GDM1 (cell line): ENCODE results near the gene ZNF536.

Source experiments
- DNase-seq: peaks from one replicate; lab custom pipeline; 2025; lab: John Stamatoyannopoulos, UW

The ZNF536 gene

DNA sequence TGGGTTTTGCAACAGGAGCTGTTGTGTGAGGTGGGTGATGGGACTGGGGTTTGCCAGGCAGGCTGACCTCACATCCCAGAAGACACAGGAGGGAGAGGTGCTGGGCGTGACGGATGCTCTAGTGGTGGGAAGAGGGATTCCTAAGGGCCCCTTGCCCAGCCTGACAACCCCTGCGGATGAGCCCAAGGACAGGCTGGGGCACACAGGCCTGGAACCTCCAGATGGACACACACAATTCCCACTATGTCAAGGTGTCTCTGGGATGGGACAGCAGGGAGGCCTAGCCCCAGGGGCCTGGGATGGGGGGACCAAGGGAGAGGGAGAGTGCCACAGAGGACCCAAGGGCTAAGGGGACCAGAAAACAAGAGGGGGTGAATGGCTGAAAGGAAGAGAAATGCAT lies 191.5 kb downstream of the ZNF536 start:
- no peak for DNase-seq

DNA sequence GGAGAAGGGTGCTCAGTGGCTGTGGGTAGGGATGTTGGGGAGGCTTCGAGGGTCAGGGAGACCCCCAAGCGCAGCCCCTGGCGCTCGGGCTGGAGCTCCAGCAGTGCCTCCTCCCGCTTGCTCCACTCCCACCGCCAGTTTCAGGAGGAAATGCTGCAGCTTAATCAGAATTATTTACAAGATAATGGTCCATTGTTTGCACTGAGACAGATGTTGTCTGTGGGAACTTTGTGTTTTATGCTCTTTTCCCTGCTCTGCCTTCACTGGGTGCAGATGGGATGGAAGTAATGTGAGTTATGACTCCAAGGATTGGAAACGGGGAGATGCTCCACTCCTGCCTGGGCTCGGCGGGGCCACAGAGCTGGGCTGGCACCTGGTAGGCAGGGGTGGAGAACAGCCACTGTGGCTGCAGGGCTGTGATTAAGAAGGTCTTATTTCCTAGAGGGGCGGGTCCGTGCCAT lies 192.4 kb downstream of the ZNF536 start:
- no peak for DNase-seq

DNA sequence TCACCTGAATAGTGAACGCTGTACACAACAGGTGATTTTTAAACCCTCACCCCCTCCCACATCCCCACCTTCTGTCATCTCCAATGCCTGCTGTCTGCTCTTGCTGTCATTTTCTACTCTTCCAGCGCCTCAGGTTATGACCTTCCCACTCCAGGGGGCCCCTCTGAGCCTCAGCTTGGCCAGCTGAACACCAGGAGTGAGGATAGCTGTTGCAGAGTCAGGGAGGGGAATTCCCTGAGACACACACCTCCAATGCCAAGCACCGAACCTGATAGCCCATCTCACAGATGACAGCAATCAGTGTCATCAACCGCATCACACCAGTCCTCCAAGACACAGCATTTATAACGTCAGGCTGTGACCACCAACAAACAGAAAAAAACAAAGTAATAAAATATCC lies 193.5 kb downstream of the ZNF536 start:
- no peak for DNase-seq

DNA sequence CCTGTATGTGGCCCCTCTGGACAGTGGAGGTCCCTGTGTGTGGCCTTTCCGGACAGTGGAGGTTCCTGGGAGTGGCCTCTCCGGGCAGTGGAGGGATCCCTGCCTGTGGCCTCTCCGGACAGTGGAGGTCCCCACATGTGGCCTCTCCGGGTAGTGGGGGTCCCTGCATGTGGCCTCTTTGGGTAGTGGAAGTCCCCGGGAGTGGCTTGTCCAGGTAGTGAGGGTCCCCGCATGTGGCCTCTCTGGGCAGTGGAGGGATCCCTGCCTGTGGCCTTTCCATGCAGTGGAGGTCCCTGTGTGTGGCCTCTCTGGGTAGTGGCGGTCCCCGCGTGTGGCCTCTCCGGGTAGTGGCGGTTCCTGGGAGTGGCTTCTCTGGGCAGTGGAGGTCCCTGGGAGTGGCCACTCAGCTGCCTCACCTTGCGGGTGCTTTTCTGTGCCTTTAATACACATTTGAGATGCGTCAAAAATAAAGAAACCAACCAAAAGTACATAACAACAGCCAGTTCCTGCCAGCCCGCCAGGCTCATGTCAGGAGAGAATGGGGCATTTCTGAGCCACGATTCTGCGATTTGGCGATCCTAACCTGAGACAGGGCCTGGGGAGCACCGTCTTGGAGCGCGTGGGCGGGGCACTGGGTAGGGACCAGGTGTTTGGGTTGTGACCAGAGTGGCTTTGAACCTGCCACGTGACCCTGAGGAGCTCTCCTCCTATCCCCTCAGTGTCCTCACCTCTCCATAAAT lies 194.7 kb downstream of the ZNF536 start:
- no peak for DNase-seq

DNA sequence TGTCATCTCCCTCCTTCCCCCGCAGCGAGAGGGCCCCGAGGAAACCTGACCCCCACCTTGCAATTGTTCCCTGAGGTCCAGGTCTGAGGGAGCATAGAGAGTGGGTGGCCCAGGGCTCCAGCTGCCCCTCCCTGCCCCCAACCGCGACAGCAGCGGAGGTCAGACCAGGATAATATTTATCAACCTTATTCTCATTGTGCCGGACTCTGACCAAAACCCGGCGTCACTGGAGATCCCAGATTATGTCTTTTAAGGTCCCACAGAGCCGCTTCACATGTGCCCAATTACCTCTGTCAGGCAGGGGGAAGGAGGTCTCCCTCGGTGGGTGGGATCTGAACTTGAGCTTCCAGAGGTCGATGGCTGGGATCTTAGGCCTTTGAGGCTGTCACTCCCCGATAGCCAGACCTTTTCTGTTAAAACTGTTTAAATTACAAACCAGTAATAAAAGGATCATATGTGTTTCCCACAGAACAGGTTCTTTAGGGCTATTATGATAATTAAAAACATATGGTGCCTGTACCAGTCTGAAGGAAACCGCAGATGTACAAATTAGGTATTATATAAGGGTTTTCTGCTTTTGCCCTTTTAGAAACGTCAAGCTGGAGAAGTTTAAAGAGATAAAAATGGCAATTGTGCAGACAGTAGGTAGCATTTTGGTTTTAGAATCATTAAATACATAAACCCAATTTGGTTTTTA lies 195.5 kb downstream of the ZNF536 start:
- no peak for DNase-seq

DNA sequence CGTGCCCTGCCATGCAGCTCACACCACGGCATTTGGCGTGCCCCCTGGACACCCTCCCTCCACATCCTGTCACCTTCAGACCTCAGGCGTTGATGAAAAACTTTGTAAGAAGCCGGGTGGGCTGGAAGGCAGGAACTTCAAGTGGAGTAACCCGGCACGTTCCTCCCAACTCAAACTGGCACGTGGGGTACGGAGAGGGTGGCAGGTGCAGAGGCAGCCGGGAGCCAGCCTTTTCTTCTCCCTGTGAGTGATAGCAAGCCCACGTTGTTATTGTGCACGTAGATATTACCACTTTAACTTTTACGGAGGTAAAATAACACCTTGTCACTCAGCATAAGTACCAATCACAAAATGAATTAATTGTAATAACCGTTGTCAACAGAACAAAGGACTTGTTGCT lies 198.0 kb downstream of the ZNF536 start:
- no peak for DNase-seq

DNA sequence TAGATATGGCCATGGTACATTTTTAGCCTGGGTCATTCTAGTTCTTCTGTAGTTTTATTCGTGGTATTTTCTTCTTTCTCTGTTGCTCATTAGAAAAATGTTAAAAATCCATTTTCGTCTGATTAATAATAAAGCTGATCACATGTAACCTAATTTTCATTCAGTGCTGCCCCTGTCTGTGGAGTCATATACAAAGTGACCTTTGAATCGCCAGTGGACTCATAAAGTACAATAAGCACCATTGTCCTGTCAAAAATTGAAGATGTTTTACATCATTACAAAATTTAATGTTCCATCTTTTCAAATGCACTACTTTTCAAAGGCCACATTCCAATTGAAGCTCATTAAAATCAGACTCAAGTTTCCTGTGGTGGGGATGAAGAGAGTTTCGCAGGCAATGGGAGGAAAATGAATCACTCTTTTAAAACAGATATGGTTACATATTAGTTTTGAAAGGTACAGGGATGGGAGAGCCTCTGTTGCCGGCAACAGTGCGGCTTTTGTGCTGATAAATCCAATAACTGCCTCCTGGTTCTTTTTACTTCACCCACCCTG lies 205.4 kb downstream of the ZNF536 start:
- DNase-seq, result no peak

DNA sequence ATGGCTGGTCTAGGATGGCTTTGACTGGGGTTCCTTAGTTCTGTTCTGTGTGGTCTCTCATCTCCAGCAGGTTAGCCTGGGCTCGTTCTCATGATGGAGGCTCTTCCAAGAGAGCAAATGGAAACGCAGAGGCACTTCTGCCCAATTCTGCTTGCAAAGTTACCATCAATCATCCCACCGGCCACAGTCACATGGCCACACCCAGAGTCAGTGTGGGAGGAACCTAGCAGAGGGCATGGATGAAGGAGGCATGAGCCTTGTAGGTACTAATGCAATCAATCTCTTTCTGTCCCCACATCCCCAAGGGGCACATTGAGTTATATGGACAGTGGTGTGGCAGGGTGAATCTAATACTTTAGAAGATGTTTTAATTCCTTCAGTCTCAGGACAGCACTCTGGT lies 207.2 kb downstream of the ZNF536 start:
- DNase-seq, result no peak

DNA sequence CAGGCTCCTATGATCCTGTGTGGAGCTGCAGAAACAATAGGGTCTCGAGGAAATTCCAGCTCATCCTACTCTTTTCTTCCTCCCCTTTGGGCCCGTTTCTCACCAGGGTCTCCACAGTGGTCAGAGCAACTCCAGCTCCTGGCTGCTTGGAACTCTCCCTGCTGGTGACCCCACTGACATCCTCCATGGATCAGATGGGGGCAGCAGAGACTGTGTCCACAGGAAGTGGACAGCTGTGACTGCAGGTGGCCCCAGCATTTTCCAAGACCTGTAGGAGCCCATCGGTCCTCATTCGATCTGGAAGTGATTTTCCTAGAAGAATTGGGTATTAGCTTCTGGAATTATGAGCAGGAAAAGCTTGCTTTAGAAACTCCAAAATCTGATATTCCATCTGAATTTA lies 208.5 kb downstream of the ZNF536 start:
- no peak for DNase-seq

DNA sequence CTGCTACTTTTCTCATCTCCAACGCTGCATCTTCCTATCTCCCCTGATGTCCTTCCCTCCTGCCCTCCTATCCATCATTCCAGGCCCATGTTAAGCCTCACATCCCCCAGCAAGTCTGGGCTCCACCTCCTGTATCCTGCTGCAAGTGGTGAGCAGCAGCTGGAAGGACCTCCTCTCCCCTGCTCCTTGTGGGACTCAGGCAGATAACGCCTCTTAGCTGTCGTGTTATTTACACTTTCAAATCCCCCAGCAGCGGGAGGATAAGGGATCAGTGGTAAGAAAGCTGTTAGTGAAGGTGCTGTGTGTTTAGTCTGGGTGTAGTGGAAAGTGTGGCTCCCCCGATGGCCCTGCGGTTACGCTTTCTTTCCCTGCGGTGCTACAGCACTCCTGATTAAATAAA lies 211.9 kb downstream of the ZNF536 start:
- no peak for DNase-seq

DNA sequence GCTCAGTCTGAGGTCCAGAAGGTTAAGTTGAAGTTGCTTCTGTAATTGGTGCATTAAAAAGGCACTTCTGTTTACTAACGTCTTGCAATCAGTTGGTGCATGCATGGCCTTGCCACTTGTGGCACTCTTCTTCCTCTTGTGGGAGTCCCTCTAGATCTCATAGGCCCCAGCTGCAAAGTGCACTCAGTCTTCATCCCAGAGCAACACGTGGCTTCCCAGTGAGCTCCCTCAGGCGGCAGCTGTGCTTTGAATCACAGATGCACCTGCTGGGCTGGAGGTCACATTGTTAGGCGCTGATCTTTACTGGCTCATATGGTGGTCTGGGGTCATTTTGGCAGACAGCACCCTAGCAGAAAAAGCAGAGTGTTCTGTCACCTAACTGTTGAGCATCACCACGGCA lies 215.7 kb downstream of the ZNF536 start:
- DNase-seq, result no peak

DNA sequence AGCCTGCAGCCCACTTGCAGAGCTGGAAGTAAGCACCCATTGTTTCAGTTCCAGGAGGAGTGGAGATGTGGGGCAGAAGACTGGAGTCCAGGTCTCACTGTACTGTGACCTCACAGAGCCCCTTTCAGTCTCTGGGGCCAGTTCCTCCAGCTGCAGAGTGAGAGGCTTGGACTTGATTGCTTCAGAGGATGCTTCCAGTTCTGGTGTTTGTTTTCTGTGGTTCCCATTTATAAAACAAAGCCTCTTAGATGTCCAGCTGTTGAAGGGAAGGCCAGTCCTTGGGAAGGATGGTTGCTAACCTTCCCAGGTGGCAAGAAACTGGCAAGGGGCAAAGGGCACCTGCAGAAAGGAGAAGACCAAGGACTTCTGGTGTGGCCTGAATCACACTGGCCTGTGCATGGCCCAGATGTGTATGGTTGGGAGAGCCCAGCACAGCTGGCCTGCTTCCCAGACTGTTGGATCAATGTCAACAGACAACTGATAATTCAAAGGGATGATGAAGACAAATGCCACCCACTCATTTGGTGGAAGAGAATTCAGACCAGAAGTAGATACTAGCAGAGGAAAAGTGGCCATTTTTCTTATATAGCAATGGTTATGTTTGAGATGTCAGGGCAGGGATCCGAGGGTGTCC lies 218.5 kb downstream of the ZNF536 start:
- DNase-seq, result no peak

DNA sequence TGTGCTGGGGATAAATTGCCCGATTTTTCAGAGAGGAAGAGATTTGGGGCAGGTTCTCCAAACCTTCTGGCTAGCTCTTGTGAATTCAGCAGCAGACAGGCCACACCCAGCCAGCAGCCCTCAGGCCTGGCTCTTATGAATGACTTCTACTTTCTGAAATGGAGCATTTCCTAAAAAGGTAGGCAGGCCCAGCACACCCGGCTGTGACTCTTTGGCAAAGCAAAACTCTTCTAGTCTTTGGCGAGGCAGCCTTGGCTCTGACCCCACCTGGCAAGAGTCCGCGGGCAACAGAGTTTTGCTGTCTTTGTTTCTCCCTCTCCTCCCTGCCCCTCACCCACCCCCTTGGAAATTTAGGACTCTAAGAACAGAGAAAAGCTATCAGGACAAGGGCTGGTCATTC lies 221.2 kb downstream of the ZNF536 start:
- DNase-seq, result no peak

DNA sequence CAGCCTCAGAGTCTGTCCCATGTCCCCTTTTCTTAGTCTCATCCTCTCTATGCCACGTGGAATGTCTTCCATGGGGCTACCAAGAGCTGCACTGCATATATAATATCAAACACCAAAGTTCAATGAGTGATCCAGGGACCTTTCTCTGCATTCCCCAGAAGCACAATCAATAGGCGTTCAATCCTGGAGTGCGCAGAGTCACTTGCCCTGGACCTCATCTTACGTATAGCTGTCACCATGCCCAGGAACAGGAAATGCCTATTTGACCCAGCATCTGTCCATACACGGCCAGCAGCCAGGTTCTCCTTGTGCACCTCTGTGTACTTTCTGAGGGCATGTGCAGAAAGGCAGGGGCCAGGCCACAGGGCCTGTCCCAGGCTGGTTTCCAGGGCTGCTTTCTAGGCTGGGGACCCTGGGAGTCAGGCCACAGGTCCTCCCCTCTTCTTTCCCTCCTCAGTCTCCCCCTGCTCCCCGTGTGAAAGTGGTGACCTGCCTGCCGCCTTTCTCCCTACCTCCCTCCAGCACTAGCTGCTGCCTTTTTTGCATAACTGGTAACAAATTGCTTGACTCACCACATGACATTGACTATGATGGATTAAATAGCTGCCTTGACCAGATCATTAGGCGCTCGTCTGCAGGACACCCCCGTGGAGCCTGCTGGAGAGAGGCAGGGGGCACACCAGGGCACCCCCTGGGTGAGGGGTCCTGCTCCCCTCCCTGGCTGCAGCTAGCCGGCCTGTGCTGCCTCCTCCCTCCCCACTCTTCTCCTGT lies 222.0 kb downstream of the ZNF536 start:
- no peak for DNase-seq

DNA sequence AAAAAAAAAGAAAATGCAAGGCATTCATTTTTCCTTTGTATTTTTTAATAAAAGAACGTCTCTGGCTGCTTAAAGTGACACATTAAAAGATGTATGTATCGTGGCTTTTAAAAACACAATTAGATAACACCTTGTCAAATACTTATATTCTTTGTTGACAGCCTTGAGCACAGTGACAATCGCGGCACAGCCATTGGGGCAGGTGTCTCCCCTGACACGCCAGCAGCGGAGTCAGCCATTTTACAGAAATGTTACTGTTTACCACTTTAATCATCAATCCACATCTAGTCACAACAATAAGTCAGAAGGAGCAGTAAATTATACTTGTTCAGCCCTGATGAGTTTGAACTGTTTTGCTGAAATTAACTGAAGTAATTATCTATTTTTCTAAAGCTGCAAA lies 224.1 kb downstream of the ZNF536 start:
- DNase-seq, result no peak

DNA sequence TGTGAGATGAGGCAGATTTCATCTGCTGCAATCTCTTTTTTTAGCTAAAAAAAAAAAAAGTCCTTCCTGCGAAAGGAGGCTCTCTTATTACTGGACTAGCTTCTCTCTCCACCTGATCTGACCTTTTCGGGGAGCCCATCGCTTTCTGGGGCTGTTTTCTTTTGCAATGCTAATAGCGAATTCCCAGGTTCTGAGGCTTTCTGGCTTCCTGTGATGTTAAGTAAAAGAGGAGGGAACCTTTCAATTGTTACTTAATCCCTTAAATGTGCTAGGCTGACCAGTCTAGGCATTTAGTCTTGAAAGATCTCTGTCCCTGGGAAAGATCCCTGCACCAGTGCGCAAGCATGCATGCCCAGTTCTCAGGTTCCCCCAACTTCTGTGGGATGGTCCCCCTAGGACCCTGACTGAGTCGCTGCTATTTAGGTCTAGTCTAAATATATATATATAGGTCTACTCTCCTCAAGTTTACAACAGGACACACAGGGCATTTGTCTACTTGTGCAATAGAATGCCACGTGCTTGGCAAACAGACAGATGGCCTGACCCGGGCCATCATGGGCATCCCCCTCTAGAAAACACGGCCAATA lies 224.7 kb downstream of the ZNF536 start:
- no peak for DNase-seq

DNA sequence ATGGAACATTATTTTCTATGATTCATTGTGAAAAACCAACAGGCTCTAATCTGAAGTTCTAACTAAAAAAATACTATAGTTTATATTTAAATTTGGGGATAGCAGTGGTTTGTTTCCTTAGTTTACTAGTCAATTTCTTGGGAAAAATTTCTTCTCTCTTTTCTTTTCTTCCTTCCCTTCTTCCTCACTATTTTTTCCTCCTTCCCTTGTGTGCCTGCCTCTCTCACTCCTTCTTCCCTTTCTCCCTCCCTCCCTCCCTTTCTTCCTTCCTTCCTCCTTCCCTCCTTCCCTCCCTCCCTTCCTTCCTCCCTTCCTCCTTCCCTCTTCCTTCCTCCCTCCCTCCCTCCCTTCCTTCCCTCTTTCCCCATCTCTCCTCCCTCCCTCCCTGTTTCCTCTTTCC lies 226.5 kb downstream of the ZNF536 start:
- DNase-seq, result no peak

DNA sequence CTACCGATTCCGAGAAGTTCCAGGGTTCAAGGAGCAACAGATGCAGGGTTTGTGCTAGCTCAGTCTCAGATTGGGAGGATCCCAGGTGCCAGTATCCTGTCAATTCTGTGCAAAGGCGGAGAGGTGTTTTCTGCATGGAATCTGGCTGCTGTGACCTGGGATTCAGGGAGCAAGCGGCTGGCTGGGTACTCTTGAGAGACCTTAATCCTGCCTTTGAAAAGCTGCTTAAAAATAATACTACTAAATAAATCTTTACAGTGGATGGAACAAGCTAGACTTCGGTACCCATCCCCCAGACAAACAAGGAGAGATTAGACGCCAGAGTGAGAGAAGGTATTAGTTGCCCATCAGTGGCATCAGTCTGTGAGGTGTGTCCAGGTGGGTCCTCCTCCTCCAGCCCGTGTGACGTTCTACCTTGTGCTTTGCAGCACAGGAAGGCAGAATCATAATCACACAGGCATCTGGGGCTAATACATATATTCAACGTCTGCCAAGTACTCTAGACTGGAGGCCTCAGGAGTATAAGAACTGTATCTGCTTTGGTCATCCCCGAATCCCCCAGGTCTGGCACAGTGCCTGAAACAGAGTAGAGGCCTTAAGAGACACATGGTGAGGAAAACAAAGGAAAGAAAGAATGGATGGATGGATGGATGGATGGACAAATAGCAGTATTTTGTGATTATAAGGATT lies 230.6 kb downstream of the ZNF536 start:
- no peak for DNase-seq

DNA sequence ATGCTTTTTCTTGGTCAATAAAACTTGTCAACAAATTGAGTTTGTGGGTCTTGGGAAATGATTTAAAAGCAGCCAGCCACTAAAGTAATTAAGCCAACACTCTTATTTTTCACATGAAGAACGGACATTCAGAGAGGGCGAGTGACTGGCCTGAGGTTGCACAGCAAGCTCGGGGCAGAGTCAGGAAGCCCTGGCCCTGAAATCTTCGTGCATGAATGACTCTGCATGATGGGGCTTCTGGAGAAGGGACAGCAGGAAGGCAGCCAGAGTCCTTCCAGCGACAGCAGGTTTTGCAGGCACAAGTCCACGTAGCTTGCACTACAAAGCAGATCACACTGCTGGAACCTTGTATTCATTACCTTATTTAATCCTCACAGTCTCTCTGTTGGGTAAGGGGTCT lies 232.5 kb downstream of the ZNF536 start:
- DNase-seq, result no peak

DNA sequence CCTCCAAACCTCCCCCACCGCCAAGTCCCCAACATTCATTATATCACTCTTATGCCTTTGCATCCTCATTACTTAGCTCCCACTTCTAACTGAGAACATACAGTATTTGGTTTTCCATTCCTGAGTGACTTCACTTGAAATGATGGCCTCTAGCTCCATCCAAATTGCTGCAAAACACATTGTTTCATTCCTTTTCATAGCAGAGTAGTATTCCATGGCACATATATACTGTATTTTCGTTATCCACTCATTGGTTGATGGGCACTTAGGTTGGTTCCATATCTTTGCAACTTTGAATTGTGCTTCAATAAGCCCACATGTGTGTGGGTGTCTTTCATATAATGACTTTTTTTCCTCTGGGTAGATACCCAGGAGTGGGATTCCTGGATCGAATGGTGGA lies 233.1 kb downstream of the ZNF536 start:
- DNase-seq, result no peak
